ENCODE data around the gene COMMD1.

GRCh38 chr2:61900281-61900680 is 5.2 kb upstream of the COMMD1 start:
- TF ChIP-seq CTCF (IDR thresholded peaks at IDR 0.05; ENCODE audit: low read depth, low read length, poor library complexity, severe bottlenecking): no peak
- no peak for TF ChIP-seq EZH2phosphoT487 (IDR thresholded peaks at IDR 0.05; ENCODE audit: borderline replicate concordance, low read length)

All from DOHH2 (cell line).